GM19099 (cell line): Measurements from ENCODE around the gene ZNF501.

Experiments
- POLR2A ChIP-seq: IDR thresholded peaks from 3 replicates; pipeline ENCODE4 v1.6.1; 2011; ENCODE audit warnings: low read depth; ENCODE audit not compliant: insufficient read length; ENCODE audit errors: extremely low read depth

Gene ZNF501

DNA sequence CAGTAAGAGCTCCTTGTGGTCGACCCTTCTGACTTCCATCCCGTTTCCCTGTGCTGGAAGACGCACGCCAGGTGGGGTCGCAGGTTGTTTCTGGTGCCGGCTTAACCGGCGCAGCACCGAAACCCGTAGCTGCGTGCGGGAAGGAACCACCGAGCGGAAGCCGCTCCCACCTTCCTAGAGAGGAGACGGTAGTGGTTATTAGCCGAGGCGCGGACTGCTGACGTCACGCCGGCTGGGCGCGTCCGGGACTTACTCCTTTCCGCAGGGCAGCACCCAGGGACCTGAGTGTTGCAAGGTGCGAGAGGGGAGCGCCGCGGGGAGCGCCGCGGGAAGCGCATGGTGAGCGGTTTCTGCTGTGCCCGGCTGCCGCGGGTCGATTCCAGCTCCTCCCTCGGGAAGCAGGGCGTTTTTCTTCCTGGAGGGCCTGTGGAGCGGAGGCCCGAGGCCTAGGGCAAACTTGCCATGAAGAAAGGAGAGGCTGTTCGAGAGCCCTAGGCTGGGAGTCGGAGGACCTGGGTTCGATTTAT, at the start of gene ZNF501:
Gene ZNF501 (plus strand): TSS at position 252 of the 527 bp plus-strand sequence. CDS start 4,787 bp downstream, outside the sequence.
- TF ChIP-seq POLR2A: peak; percentile 36

DNA sequence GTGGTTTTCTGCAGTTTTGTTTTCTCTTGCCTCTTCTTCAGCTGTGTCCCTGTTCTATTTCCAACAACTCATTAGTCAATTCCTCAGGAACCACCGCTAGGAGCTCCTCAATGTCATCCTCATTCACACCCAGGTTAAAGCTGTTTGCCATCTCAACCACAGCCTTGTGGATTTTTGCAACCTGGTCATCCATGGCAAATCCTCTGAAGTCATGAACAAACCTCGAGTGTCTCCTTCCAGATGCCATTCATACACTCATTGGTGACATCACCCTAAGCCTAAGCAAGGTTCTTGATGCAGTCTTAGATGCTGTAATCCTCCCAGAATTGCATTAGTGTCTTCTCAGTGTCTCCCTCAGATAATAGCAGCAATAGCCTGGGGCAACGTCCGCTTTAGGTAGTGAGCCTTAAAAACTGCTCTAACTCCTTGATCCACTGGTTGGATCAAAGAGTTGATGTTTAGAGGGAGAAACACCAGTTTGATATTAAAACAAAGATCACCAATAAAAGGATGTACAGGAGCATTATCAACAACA, 48.4 kb upstream of the ZNF501 start:
- TF ChIP-seq POLR2A: no peak

GRCh38 chr3:44682182-44682896, 47.1 kb upstream of the ZNF501 start:
- TF ChIP-seq POLR2A: no peak

DNA sequence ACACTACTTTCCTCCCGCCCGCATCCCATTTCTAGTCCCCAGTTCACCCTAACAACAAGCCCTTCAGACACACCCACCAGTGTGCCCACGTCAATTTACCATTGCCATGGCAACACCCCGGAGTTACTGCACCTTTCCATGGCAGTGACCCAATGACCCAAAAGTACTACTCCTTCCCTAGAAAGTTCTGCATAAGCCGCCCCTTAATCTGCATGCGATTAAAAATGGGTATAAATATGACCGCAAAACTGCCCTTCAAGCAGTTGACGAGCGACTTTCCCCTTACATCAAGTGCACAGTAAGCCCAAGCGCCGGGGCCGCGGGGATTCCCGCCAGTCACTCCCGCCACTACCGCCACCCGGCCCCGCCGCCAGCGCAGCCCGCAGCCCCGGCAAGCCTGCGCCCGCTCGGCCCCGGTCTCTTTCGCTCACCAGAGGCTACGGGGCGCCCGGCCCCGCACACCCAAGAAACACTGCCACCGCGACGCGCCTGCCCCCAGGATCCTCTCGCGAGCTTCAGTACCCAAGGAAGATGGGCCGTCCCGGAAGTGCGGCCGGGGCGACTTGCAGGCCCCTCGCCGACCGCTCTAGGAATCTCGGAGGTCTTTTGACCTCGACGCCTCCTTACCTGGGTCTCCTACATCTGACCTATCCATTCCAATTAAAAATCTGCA, 44.2 kb upstream of the ZNF501 start:
- TF ChIP-seq POLR2A: peak; percentile 63

GRCh38 chr3:44687898-44688297, 41.5 kb upstream of the ZNF501 start:
- no peak for TF ChIP-seq POLR2A

GRCh38 chr3:44712455-44713075, 16.9 kb upstream of the ZNF501 start, which contains the start of gene ZNF502:
Gene ZNF502, plus strand, starts transcription at chr3:44712660. Its CDS starts 7,602 bp downstream, at chr3:44720262.
- no peak for TF ChIP-seq POLR2A

- TF ChIP-seq POLR2A: no peak
Observed at GRCh38 chr3:44721231-44722102, 8.0 kb upstream of the ZNF501 start.

DNA sequence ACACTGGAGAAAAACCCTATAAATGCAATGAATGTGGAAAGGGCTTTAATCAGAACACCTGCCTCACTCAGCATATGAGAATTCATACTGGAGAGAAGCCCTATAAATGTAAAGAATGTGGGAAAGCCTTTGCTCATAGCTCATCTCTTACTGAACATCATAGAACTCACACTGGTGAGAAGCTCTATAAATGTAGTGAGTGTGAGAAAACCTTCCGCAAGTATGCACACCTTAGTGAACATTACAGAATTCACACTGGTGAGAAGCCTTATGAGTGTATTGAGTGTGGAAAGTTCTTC, 7.4 kb upstream of the ZNF501 start:
- TF ChIP-seq POLR2A: no peak

GRCh38 chr3:44734646-44735168, 5.3 kb downstream of the ZNF501 start:
- TF ChIP-seq POLR2A: no peak

GRCh38 chr3:44761101-44761423, 31.6 kb downstream of the ZNF501 start:
- no peak for TF ChIP-seq POLR2A

- TF ChIP-seq POLR2A: peak; percentile 81
Observed at GRCh38 chr3:44761424-44762169, 32.2 kb downstream of the ZNF501 start, which contains the start of the genes KIAA1143 and KIF15. Gene KIAA1143, minus strand, starts transcription at chr3:44761619. Its CDS starts 17 bp downstream, at chr3:44761602. Gene KIF15, plus strand, starts transcription at chr3:44761794. Its CDS starts 72 bp downstream, at chr3:44761866.

GRCh38 chr3:44762170-44762677, 32.8 kb downstream of the ZNF501 start:
- no peak for TF ChIP-seq POLR2A

- no peak for TF ChIP-seq POLR2A
Observed at GRCh38 chr3:44762690-44763089, 33.3 kb downstream of the ZNF501 start.

DNA sequence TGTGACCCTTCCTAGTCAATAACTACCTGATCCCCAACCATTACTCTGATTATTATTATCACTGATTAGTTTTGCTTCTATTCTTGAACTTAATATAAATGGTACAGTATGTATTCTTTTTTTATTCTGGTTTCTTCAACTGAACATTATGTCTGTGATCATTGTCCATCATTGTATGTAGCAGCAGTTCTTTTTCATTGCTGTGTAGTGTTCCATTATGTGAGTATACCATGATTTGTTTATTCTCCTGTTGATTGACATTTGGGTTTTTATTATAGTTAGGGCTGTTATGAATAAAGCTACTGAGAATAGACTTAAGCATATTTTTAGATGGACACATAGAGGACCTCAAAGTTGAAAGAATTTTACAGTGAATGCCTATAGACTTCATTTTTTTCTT, 34.8 kb downstream of the ZNF501 start:
- no peak for TF ChIP-seq POLR2A
